Measurements from ENCODE around the gene ADCY2. TPM values are rescaled to one million over a fixed set of nuclear protein-coding genes. Genes with fewer than 3 reads are reported as not detected.

The ADCY2 gene
- polyA plus RNA-seq, 1 donor, result 51.8 TPM

DNA sequence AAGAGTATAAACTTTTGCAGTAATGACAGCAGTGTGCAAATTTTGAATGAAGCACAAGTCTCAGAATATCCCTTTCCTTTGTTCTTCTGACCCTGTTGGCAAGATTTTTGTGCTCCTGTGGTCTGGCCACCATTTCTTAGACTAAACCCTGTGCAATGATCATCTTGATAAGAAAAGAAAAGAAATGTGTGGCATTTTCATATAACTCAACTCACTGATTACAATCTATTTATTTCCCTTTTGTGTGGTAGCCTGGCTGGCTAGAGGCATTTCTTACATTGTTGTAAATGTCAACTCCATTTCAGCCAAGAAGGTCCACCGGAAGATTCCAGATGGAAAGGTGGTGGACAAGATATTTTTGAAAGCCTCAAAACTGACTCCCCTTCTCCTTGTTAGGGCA is 41.9 kb downstream of the ADCY2 start:
- DNase-seq (ENCODE audit: low read depth), result no peak

DNA sequence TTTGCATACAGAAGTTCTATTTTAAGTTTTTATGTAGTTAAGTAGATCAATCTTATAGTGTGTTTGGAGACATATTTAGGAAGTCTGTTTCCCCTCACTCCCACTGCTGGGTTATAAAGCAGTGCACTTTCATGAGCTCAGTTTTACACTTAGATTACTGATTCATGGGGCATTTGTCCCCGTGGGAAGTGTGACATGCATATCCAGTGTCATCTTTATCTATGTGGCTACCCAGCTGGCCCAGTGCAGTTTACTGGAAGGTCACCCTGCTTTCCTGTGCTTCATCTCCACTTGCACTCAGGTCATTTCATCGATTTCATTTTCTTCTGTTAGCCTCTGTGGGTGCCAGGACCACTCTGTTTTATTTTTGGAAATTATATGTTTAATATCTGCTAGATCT is 49.1 kb downstream of the ADCY2 start:
- DNase-seq (ENCODE audit: low read depth), result no peak

GRCh38 chr5:7445831-7446230 is 49.9 kb downstream of the ADCY2 start:
- no peak for DNase-seq (ENCODE audit: low read depth)

DNA sequence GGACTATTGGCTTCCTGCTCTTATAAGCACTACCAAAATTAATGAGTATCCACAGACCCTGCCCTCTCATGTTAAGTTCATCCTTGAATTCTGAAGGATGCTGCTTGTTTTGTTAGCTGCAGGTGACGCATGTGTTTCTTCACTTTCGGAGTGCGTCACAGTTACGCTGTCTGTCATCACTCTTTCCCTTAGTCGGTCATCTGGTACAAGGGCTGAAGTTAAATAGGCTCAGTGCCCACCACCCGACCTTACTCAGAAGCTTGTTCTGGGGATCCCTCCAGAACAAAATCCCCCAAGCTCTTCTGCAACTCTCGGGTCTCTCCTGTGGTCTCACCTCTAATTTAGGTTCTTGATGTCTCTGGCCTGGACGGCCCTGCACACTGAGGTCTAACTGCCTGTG is 51.0 kb downstream of the ADCY2 start:
- DNase-seq (ENCODE audit: low read depth), result no peak

- no peak for DNase-seq (ENCODE audit: low read depth)
These were observed 58.0 kb downstream of the ADCY2 start for GRCh38 chr5:7453947-7454346.

DNA sequence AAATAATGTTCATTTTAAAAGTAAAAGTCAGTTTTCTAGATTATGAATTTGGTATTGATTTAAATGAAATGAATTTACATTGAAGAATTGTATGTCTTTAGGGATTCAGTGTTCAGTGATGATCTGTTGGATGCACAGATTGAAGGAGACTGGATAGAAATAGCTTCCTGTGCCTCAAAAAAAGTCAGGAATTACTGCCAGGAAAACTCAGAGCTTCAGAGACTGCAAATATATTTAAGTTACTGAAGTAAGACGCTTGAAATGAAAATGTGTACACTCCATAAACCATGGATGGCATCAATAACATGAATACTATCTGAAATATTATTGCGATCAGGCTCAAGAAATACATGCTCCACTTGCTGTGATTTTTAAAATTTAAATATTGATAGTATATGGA is 60.3 kb downstream of the ADCY2 start:
- DNase-seq (ENCODE audit: low read depth), result no peak

DNA sequence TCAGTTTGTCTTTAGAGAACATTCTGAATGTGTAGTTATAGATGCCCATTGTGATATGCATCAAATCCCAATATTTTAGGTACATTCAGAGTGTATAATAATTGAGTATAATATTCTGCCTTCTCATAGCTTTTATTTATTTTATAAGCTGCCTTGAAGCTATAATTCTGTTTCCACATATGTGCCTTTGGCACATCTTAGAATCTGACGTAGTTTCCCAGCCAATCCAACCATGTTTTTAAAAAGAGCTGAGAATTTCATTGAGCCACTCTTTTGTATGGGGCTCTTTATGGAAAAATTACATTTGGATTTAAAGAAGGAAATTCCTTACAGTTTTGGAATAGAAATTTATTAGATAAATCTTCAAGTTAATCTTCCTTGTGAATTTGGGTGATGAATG is 65.4 kb downstream of the ADCY2 start:
- no peak for DNase-seq (ENCODE audit: low read depth)

GRCh38 chr5:7462758-7463157 is 66.8 kb downstream of the ADCY2 start:
- no peak for DNase-seq (ENCODE audit: low read depth)

GRCh38 chr5:7464182-7464581 is 68.2 kb downstream of the ADCY2 start:
- DNase-seq (ENCODE audit: low read depth), result no peak

- DNase-seq (ENCODE audit: low read depth), result no peak
These were observed 71.2 kb downstream of the ADCY2 start for GRCh38 chr5:7467179-7467578.

DNA sequence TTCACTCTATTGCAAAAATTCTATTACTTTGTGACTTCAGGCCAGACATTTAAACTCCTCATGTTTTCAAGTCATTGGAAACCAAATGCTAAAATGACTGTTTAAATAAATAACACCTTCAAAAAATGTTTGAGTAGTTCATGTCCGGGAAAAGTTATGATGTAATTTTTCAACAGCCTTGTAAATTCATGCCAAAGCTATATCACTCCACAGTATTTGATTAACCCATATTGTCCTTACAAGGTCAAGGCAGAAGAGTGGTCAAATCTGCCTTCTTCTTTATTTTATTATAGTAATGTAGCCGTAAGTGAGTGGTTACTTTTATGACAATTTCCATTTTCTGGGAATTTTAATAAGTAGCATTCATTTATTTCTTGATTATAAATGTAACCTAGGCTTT is 72.8 kb downstream of the ADCY2 start:
- no peak for DNase-seq (ENCODE audit: low read depth)

- no peak for DNase-seq (ENCODE audit: low read depth)
These were observed 75.8 kb downstream of the ADCY2 start for GRCh38 chr5:7471710-7472109.

DNA sequence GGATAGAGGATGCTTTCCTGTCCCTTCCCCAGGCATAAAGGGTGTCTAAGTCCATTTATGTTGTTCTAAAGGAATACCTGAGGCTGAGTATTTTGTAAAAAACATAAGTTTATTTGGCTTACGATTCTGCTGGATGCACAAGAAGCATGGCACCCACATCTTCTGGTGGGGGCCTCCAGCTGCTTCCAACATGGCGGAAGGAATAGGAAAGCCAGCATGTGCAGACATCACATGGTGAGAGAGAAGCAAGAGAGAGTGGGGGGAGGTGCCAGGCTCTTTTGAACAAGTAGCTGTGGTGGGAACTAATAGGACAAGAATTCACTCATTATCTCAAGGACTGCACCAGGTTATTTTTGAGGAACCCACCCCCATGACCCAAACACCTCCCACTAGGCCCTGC is 77.2 kb downstream of the ADCY2 start:
- DNase-seq (ENCODE audit: low read depth), result no peak

GRCh38 chr5:7473668-7474215 is 77.8 kb downstream of the ADCY2 start:
- no peak for DNase-seq (ENCODE audit: low read depth)

GRCh38 chr5:7474821-7475403 is 79.0 kb downstream of the ADCY2 start:
- DNase-seq (ENCODE audit: low read depth), result no peak

DNA sequence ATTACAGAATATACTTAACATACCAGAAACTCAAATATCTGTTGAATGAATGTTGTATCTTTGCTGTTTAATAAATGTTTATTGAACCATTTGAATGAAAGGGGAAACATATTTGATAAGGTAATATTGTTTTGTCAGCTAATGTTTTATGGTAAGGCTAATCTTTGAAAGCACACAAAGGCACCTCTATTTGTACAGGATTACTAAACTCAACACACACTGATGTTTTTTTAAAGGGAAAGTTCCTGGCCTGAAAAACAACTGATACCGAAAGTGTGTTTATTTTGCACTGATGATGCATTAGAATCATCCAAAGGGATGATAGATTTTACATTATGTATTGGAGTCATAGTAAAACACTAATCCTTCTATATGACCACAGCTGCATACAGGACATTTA is 82.5 kb downstream of the ADCY2 start:
- no peak for DNase-seq (ENCODE audit: low read depth)

GRCh38 chr5:7488734-7489133 is 92.8 kb downstream of the ADCY2 start:
- no peak for DNase-seq (ENCODE audit: low read depth)

DNA sequence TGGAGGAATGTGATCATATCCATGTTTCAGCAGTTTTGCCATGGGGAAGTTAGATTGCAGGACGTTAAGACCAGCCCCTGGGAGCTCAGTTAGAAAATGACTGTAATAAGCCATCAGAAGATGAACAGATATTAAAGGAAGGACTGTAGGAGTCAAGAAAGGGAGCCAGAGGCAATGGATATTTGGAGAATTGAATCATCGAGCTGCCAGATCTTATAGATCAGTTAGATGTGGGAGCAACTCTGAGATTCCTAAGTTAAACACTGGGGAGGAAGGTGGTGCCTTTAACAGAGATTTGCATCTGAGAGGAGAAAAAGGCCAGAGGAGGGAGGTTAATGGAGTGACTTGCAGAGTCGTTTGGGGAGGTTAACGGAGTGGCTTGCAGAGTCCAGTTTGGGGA is 96.4 kb downstream of the ADCY2 start:
- DNase-seq (ENCODE audit: low read depth), result no peak

DNA sequence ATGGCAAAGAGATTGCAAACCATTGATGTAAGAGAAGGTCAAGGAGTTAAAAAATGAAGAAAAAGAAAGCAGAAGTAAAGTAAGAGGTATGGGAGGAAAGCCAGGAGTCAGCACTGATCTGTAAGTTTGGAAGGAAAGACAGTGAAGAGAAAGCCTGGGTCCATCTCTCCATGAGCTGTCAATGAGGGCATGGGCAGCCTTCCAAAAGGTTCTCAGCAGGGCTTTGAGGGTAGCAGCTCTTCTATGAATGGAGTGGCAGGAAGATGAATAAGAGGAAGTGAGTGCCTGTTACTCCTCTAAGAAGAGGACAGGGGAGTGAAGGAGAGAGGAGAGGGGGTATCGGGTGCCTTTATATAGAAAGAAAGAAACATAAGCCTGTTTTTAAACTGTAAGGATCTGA is 97.1 kb downstream of the ADCY2 start:
- DNase-seq (ENCODE audit: low read depth), result no peak

- DNase-seq (ENCODE audit: low read depth), result no peak
These were observed 97.7 kb downstream of the ADCY2 start for GRCh38 chr5:7493622-7494021.

- DNase-seq (ENCODE audit: low read depth), result no peak
These were observed 98.7 kb downstream of the ADCY2 start for GRCh38 chr5:7494481-7495130.

DNA sequence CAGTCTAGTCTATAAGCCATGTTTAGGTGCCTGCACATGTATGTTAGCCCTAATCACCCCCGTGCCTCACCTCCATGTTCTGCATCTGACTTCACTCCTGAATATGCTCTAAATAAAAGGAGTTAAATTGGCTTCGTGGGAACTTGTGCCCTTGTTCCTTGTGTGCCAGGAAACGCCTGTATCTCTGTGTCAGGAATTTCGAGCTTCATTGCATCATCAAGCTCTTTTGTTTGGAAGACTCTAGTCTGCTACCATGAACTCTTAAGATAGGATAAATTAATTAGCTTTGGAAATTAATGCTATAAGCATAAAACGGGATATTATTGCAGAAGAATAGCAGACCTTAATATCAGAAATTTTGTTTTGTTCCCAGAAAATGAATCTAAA is 99.2 kb downstream of the ADCY2 start:
- DNase-seq (ENCODE audit: low read depth), result no peak

GRCh38 chr5:7500256-7500655 is 104.3 kb downstream of the ADCY2 start:
- DNase-seq (ENCODE audit: low read depth), result no peak

DNA sequence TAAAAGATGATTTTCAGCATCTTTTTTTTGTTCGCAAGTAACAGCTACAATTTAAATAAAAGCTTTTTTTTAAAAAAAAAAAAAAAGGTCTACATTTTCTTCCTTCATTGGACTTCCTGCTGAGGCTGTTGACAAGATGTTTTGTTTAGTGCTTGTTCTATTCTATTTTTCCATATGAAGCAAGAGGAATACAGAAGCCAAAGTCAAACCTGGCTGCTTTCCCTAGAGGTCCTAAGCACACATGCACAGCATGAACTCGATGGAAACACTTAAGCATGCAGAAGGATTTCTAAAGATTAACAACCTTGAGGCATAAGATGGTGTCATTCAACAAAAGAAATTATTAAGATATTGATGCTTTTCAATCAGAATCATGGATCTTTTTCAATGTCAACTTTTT is 105.1 kb downstream of the ADCY2 start:
- peak; percentile 9 for DNase-seq (ENCODE audit: low read depth)

All from forelimb muscle (tissue), 1 donor.